ENCODE measurements around the gene MARS1. TPM values are rescaled to one million over a fixed set of nuclear protein-coding genes. Genes with fewer than 3 reads are reported as not detected.

Gene MARS1
- polyA plus RNA-seq, 4 donors = 94.7 to 157 (median 126) TPM

- no peak for DNase-seq (ENCODE audit: low read depth in 4 of 4, low spot score in 2 of 4)
Observed at GRCh38 chr12:57526477-57527126, 38.7 kb downstream of the MARS1 start.

- no peak for DNase-seq (ENCODE audit: low read depth in 4 of 4, low spot score in 2 of 4)
Observed at GRCh38 chr12:57527184-57527583, 39.3 kb downstream of the MARS1 start.

- no peak for DNase-seq (ENCODE audit: low read depth in 4 of 4, low spot score in 2 of 4)
Observed at GRCh38 chr12:57528176-57528575, 40.3 kb downstream of the MARS1 start.

- DNase-seq (ENCODE audit: low read depth in 4 of 4, low spot score in 2 of 4) = no peak
Observed at GRCh38 chr12:57528831-57529555, 41.1 kb downstream of the MARS1 start.

- no peak for DNase-seq (ENCODE audit: low read depth in 4 of 4, low spot score in 2 of 4)
Observed at GRCh38 chr12:57529831-57530230, 42.0 kb downstream of the MARS1 start.

- no peak for DNase-seq (ENCODE audit: low read depth in 4 of 4, low spot score in 2 of 4)
Observed at GRCh38 chr12:57530396-57531142, 42.7 kb downstream of the MARS1 start.

GRCh38 chr12:57531836-57532235, 44.0 kb downstream of the MARS1 start:
- no peak for DNase-seq (ENCODE audit: low read depth in 4 of 4, low spot score in 2 of 4)

- no peak for DNase-seq (ENCODE audit: low read depth in 4 of 4, low spot score in 2 of 4)
Observed at GRCh38 chr12:57533108-57533507, 45.2 kb downstream of the MARS1 start.

GRCh38 chr12:57534250-57534649, 46.4 kb downstream of the MARS1 start:
- no peak for DNase-seq (ENCODE audit: low read depth in 4 of 4, low spot score in 2 of 4)

- DNase-seq (ENCODE audit: low read depth in 4 of 4, low spot score in 2 of 4) = no peak
Observed at GRCh38 chr12:57534991-57535543, 47.2 kb downstream of the MARS1 start.

- DNase-seq (ENCODE audit: low read depth in 4 of 4, low spot score in 2 of 4) = no peak
Observed at GRCh38 chr12:57535764-57536596, 48.1 kb downstream of the MARS1 start.

- DNase-seq (ENCODE audit: low read depth in 4 of 4, low spot score in 2 of 4) = no peak
Observed at GRCh38 chr12:57536597-57536942, 48.7 kb downstream of the MARS1 start.

GRCh38 chr12:57539134-57539768, 51.4 kb downstream of the MARS1 start:
- no peak for DNase-seq (ENCODE audit: low read depth in 4 of 4, low spot score in 2 of 4)

- DNase-seq (ENCODE audit: low read depth in 4 of 4, low spot score in 2 of 4) = no peak
Observed at GRCh38 chr12:57541001-57541400, 53.1 kb downstream of the MARS1 start.

GRCh38 chr12:57541717-57542116, 53.8 kb downstream of the MARS1 start:
- no peak for DNase-seq (ENCODE audit: low read depth in 4 of 4, low spot score in 2 of 4)

- DNase-seq (ENCODE audit: low read depth in 4 of 4, low spot score in 2 of 4) = no peak
Observed at GRCh38 chr12:57543581-57543980, 55.7 kb downstream of the MARS1 start.

GRCh38 chr12:57545809-57546437, 58.1 kb downstream of the MARS1 start:
- no peak for DNase-seq (ENCODE audit: low read depth in 4 of 4, low spot score in 2 of 4)

- peak; percentile 82 to 95 (median 85) for DNase-seq (ENCODE audit: low read depth in 4 of 4, low spot score in 2 of 4)
Observed at GRCh38 chr12:57546438-57547287, 58.8 kb downstream of the MARS1 start, which contains the start of gene DCTN2. Gene DCTN2 (minus strand): TSS chr12:57547192. CDS start chr12:57547063, 129 bp downstream.
